ENCODE results near the gene CFAP410.
"Not testable (repeated sequence)": the region's sequence is repeated elsewhere in the genome, so short reads cannot be mapped to it uniquely, and the experiment has no call there.

The CFAP410 gene

DNA sequence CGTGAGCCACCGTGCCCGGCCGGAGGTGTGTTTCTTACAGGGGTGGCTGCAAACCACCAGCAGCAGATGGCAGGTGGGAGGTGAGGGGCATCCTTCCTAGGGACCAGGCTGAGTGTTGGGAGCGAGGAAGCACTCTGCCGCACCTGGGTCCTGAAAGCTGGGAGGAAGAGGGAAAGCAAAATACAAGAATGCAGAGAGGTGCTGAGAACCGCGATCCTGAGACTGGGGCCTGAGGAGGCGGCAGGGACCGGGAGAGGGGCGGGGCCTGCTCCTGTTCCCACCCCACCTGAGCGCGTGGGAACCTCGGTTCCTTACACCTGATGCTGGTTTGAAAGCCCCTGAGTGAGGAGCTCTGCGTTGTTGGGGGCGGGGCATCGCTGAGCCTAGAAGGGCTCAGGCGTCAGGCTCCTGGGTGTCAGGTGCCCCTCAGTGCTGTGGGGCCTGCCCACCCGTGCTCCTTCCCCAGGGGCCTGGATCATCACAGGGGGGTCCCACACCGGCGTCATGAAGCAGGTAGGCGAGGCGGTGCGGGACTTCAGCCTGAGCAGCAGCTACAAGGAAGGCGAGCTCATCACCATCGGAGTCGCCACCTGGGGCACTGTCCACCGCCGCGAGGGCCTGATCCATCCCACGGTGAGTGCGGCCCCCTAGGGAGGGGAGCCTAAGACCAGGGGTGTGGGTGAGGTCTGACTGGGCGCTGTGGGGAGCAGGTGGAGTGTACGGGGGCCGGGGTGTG is 29.7 kb upstream of the CFAP410 start:
- DNase-seq (ENCODE audit: low spot score): no peak

DNA sequence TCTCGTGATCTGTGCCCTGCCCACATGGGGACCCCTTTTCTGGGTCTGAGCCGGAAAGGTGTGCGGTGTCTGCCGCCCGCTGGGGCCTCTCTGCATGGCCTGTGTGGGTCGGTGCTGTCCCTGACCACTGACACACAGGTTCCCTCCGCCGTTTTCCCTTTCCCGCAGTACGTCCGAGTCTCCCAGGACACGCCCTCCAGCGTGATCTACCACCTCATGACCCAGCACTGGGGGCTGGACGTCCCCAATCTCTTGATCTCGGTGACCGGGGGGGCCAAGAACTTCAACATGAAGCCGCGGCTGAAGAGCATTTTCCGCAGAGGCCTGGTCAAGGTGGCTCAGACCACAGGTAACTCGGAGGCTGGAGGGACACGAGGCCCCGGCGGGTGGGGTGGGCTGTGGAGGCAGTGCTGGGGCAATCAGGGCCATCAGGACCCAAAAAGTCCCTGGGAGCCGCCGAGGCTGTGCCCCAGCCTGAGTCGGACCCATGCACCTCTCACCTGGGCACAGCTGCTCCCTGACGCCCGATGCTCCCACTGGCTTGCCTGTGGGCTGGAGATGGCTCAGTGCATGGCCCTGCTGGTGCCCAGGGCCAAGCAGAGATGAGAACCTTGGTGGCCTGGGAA is 27.5 kb upstream of the CFAP410 start:
- no peak for DNase-seq (ENCODE audit: low spot score)

DNA sequence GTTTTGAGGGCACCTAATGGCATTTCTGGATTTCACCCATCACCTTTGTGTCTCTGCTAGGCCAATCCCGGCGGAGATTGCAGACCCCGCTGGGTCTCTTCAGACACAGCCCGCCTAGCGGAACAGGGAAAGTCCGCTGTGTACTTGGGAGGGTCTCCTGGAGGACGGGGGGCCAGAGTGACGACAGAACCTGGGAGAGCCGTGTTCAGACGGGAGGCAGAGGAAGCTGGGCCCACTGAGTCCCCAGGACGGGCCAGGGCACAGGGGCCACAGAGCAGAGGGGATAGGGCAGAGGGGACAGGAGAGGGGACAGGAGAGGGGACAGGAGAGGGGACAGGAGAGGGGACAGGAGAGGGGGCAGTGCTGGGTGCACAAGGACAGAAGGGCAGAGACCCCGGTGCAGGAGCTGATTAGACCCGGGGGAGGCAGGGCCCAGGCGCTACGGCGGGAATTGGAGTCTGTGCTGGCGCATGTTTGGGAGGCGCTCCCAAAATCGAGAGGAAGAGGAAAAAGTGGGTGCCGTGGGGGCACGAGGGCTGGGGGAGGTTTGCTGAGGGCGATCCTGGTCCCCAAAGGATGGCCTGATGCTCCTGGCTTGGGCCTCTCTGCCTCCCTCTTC is 26.9 kb upstream of the CFAP410 start:
- DNase-seq (ENCODE audit: low spot score): no peak

DNA sequence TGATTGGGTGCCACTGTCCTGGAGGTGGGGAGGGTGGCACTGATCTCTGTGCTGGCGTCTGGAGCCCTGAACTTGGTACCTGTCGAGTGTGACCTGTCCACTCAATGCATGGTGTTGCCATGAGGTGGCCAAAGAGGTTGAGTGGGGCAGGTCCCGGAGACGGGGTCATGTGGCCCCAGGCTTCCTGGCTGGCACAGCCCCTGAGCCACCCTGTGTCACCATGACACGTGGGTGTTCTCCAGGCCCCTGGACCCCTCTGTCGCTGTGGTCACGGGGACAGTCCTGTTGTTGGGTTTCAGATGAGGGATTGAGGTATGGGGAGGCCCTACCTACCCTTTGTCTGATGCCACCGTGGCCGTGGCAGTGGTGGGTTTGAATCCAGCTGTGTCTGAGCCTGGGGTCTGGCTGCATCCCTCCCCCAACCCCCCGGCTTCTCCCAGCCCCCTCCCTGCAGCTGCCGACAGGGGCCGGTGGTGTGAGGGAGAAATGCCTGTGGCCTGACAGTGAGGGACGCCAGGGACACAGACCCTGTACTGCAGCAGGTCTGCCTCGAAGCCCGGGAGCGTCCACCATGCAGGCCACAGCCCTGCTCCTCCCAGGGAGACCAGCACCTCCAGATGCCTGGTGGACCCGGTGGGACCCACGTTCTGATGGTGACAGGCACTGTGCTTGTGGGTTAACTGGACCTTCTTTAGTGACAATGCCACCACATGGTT is 26.2 kb upstream of the CFAP410 start:
- DNase-seq (ENCODE audit: low spot score): no peak

DNA sequence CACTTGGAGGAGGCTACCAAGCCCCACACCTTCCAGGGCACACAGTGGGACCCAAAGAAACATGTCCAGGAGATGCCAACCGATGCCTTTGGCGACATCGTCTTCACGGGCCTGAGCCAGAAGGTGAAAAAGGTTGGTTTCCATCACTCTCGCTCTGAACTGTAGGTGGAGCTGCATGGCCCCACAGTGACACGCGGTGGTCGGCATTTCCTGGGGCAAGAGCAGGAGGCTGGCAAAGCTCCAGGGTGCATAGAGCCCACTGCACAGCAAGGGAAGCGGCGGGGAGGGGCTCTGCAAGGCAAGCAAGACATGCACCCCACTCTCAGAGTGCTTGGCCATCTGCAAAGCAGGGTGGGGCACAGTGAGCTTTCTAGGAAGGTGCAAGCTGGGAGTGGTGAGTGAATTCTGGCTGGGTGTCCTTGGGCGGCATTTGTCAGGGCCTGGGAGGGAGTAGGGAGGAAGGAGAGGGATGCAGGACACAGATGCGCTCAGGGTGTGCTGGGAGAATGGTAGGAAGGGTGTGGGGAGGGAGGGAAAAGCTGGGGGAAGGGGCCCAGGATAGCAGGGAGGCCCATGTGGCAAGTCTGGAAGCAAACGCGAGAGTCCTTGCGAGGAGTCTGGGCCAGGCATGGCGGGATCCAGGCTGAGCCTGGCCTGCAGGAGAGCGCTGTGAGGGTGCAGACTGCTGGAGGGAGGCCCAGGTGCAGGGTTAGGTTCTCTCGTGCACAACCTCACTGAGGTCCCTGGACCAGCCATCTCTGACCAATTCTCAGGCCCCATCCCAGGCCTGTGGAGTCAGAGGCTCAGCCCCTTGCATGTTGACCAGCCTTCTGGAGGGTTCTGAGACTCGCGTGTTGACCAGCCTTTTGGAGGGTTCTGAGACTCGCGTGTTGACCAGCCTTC is 25.2 kb upstream of the CFAP410 start:
- DNase-seq (ENCODE audit: low spot score): no peak

DNA sequence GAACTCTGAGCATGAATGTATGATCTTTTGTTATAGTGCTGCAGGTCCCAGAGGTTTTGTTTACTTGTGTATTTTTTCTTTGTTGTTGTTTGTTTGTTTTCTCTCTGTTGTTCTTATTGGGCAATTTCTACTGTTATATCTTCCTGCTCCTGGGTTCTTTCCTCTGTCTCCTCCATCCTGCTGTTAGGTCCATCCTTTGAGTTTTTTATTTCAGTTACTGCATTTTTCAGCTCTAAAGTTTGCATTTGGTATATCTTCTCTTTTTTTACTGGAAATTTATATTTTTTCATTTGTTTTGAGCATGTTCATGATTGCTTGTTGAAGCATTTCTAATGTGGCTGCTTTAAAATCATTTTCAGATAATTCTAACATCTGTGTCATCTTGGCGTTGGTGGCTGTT is 24.1 kb upstream of the CFAP410 start:
- no peak for DNase-seq (ENCODE audit: low spot score)

DNA sequence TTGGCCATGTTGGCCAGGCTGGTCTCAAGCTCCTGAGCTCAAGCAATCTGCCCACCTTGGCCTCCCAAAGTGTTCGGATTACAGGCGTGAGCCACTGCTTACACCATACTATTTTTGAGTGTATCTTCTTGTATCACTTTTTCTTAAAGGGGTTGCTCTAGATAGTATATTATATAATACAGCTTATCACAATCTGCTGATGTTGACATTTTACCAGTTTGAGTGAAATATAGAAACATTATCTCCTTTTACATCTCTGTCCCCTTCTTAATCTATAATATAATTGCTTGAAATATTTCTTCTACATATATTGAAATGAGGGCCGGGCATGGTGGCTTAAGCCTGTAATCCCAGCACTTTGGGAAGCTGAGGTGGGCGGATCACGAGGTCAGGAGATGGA is 22.7 kb upstream of the CFAP410 start:
- not testable (repeated sequence) for DNase-seq (ENCODE audit: low spot score)

DNA sequence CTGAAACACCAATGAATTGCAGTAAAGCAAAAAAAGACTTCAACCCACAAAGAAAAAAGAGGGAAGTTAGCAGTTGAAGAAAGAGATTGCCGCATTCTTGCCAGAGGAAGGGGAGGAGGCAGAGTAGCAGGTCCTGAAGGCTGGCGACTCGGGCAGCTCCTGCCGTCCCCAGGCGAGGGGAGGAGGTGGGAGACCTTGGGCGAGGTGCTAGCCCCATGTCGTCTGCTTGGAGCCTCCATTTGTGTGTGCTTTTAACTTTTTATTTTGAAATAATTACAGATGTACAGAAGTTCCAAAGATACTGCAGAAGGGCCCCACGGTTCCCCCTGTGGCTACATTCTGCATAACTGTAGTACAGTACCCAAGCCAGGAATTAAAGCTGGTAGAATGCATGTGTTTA is 21.0 kb upstream of the CFAP410 start:
- DNase-seq (ENCODE audit: low spot score): no peak

DNA sequence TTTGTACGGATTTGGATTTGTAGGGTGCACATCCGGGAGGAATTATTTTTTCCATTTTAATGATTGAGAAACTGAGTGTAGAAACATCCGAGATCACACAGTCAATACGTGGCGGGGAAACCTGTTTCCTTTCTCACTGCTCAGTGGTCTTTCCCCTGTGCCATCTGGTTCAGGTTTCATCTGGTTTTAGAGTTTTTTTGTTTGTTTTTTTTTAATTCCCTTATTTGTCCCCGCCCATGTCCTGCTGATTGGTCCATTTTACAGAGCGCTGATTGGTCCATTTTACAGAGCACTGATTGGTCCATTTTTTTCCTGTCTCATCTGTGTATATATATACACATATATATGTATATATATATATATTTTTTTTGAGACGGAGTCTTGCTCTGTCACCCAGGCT is 20.2 kb upstream of the CFAP410 start:
- no peak for DNase-seq (ENCODE audit: low spot score)

DNA sequence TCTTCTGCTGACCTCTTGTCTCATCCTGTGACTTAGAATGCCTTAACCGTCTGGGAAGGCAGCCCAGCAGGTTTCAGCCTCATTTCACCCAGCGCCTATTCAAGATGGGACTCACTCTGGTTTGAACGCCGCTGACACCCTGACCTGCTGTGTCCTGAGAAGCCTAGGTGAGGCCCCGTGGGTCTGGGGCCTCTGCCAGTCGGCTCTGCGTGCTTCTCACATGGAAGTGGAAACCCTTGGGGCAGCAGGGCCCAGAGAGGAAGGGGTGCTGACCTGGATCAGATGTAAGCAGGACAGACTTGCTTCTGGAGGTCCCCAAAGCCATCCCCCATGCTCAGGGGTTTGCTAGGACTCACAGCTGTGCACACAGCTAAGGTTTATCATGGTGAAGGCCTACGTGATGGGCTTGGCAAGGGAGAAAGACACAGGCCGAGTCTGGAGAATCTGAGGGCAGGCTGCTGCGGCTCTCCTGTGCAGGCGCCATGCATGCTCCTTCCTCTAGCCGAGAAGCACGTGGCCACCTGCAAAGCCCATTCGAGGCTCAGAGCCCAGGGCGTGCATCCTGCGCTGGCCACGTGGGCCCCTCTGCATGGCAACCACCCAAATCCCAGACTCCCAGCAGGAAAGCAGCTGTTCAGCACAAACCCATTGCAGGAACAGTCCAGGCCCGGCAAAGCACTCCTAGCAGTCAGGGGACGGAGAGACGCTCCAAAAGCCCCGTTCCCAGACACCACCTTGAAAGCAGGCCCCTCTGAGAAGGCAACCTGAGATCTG is 18.1 kb upstream of the CFAP410 start:
- DNase-seq (ENCODE audit: low spot score): no peak

DNA sequence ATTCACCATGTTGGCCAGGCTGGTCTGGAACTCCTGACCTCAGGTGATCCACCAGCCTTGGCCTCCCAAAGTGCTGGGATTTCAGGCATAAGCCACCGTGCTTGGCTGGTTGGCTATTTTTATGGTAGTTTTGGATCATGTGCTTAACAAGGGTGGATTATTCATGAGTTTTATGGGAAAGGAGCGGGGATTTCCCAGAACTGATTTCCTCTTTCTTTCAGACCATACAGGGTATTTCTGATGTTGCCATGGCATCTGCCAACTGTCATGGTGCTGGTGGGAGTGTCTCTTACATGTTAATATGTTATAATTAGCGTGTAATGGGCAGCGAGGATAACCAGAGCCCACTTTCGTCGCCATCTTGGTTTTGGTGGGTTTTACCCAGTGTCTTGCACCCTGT is 17.4 kb upstream of the CFAP410 start:
- no peak for DNase-seq (ENCODE audit: low spot score)

DNA sequence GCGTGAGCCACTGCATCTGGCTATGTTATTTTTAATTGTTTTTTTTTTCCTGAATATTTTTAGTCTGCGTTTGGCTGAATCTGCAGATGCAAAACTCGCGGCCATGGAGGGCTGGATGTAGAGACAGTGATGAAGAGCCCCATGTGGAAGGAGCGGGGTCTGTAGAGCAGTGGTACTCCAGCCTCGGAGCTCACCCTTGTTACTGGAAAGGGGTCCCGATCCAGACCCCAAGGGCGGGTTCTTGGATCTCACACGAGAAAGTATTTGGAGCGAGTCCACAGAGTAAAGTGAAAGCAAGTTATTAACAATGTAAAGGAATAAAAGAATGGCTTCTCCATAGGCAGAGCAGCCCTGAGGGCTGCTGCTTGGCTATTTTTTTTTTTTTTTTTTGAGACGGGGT is 17.0 kb upstream of the CFAP410 start:
- no peak for DNase-seq (ENCODE audit: low spot score)

DNA sequence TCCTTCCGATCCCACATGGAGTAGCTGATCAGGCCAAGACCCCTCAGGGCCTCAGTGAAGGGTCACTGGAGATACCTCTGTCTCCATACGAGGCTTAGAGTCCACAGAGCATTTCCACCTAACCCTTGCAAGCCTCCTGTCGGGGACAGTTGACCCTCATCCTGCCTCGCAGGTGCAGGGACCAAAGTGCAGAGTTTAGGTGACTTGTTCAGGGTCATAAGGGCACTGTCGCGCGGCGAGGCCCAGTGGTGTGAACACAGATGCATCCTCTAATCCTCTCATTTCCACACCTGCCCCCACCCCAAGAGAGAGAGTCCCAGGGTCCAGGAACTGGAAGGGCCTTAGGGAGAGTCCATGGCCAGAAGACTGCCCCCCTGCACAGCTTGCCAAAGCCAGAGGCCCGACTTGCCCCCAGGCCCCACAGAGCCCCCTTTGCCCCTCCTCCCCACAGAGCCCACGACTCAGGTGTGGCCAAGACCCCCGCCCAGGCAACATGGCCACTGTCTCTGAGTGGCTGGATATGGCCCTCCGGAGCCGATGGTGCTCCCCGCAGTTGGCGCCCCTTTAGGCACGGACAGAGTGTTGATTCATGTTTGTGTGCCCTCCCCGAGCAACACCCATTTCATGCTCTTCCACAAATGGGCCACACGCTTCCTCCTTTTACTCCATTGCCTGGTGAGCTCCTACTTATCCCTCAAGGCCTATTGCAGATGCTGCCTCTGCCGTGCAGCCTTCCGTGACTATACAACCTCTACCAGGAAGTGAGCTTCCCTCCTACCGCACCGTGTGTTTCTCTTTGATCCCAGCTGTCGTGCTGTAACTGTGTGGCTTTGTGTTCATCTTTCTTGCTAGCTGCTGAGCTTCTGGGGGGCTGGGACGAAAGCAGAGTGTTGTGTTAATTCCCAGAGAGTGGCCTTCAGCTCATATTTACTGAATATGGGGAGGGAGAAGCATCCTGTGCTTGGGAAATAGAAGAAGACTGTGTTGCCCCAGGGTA is 15.9 kb upstream of the CFAP410 start:
- DNase-seq (ENCODE audit: low spot score): no peak

DNA sequence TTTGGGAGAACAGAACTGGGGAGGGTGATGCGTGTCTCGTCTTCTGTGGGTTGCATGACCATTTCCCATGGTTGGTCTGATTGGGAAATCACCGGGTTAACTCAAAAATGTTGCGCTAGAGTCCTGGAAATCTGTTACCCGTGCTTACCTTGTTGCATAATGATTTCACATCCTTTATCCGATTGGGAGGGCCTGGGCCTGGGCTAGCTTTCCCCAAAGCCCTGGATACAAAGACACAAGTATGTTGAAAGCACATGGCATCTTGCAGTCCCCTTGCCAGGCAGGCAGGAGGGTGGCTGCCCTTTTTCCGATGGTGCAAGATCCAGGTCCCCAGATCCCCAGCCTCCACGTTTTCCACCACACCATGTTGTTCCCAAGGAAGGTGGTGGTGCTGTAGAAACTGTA is 14.8 kb upstream of the CFAP410 start:
- no peak for DNase-seq (ENCODE audit: low spot score)

DNA sequence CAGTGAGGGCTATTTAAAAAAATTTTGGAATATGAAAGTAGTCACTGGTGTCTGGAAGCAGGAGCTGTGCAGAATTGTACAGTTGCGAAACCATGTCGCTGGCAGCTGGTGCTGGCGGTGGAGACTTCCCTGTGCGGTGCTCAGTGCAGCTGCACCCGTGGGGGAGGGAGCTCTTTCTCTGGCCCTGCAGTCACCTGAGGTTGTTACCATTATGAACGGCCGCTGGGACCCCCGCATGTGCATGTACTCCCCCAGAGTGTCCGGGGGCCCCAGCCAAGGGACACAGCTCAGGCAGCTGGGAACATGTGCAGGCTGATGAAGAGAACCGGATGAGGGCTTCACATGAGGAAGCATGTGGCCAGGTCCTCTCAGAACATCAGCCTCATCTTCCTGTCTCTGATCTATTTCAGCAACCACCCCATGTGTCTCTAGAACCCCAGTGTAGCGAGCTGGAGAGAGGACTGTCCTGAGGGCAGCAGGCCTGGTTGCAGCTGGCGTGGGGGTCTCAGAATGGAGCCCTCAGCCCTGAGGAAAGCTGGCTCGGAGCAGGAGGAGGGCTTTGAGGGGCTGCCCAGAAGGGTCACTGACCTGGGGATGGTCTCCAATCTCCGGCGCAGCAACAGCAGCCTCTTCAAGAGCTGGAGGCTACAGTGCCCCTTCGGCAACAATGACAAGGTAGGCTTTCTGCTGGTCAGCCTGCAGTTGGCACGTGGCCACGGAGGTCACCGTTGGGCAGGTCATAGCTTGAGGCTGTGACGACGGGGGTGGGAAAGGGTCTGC is 14.2 kb upstream of the CFAP410 start, which contains the start of gene TRPM2:
TSS of gene TRPM2 (plus strand) at position 431 of the 780 bp plus-strand sequence. CDS start at position 511, 80 bp downstream.
- DNase-seq (ENCODE audit: low spot score): no peak

DNA sequence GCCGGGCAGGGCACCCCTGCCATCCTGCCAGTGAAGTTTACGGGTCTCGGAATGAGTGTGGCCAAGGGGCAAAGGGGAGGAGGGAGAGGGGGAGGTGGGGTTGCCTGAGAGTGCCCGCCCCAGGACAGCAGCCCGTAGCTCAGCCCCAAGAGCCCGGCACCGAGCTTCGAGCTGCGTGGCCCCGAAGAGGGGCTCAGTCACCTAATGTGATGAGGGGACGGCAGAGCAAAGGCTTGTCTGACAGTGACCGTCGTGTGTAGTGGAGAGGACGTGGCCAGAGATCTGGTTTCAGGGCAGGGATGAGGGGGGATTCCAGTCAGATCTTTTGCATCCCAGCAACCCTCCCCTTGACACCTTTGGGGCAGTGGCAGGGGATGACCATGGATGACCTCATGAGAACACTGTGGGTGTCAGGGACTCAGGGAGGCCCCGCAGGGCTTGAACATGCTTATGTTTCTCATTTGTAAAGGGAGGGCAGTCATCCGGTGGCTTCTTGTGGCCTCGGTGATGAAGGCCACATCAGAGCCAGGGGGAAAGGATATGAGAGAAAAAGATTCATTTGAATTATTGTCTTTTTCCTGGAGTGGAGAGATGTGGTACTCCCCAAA is 13.2 kb upstream of the CFAP410 start:
- no peak for DNase-seq (ENCODE audit: low spot score)

DNA sequence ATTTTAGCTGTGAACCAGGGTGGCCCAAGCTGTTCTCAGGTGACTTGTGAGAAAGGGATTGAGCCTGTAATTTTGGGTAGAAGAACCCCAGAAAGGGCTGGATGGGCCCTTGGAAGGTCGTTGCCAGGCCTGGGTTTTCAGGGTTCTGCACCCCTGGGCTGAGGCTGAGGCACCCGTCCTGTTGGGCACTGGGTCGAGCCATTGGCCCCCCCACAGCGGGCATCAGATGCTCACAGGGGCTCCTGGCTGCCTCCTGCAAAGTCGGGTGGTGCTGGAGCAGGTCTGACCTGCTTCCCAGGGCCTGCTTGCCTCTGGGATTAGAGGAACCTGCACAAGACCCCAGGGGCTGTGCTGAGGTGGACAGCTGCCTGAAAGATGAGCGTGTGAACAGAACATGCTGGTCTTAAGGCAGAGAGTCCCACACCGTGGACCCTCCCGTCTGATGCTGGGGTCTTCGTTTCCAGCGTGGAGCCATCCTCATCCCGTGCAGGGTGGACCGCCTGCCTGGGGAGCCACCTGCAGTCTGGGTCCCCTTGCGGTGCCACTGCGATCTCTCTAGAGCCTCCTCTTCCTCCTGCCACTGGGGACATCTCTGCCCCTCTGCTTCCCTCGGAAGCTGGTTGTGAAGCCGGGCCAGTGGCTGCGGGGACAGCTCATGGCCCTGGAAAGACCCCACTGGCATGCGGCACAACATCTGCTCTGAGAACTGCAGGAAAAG is 12.5 kb upstream of the CFAP410 start:
- DNase-seq (ENCODE audit: low spot score): no peak

Measured in AG08396 (cell line).